ENCODE data around the gene SDK1. TPM values are rescaled to one million over a fixed set of nuclear protein-coding genes. Genes with fewer than 3 reads are reported as not detected.

The SDK1 gene
- total RNA-seq, 1 donor from 2014 or later, result 10.4 TPM

DNA sequence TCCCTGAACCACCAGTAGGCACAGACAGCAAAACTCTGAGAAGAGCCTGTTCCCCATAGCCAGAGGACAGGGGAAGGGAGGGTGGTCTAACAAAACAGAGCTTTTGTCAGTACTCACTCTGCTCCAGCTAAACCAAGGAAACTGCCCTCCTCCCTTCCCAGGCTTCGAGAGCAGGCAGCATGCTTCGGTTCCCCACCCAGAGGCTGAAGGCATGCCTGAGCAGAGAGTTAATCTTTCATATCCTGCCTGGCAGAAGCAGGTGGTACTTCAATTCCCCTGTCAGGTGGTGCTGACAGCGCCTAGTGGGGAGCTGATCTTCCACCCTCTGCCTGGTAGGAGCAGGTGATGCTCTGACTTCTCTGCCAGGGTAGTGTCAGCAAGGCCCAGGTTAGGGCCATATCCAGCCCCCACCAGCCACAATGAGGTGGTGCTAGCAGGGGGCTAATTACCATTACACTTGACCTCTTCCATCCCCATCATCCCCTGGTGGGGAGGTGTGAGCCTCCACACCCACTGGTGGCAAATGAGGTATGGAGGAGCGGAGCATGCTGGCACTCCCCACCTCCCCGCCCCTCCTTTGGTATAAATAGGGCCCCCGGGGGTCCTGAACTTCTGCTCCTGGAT, 35.1 kb downstream of the SDK1 start:
- intact Hi-C loops (cut with DNase I), result no loop called here
- Histone ChIP-seq H3K36me3 (no peaks in the 10 kb centered on the region), H3K4me3 (no peak overlapping the region)

GRCh38 chr7:3338161-3338560, 37.1 kb downstream of the SDK1 start:
- Histone ChIP-seq H3K4me1 (no peaks in the 10 kb centered on the region), H3K36me3 (no peaks in the 10 kb centered on the region), H3K27ac (no peak overlapping the region), H3K9me3 (no peaks in the 10 kb centered on the region), H3K27me3 (peaks cover 3% of the 10 kb centered on the region), H3K4me3 (no peak overlapping the region)
- ATAC-seq (no peak), DNase-seq (no peak)
- no peak for TF ChIP-seq CTCF (IDR thresholded peaks at IDR 0.05)
- intact Hi-C loops (cut with DNase I), result no loop called here

More for the DNA sequence above, 35.1 kb downstream of the SDK1 start:
- Histone ChIP-seq H3K27me3 (peaks cover 3% of the 10 kb centered on the region), H3K4me1 (no peaks in the 10 kb centered on the region), H3K9me3 (no peaks in the 10 kb centered on the region), H3K27ac (no peak overlapping the region)
- ATAC-seq (no peak), DNase-seq (no peak)
- TF ChIP-seq CTCF (IDR thresholded peaks at IDR 0.05), result no peak

DNA sequence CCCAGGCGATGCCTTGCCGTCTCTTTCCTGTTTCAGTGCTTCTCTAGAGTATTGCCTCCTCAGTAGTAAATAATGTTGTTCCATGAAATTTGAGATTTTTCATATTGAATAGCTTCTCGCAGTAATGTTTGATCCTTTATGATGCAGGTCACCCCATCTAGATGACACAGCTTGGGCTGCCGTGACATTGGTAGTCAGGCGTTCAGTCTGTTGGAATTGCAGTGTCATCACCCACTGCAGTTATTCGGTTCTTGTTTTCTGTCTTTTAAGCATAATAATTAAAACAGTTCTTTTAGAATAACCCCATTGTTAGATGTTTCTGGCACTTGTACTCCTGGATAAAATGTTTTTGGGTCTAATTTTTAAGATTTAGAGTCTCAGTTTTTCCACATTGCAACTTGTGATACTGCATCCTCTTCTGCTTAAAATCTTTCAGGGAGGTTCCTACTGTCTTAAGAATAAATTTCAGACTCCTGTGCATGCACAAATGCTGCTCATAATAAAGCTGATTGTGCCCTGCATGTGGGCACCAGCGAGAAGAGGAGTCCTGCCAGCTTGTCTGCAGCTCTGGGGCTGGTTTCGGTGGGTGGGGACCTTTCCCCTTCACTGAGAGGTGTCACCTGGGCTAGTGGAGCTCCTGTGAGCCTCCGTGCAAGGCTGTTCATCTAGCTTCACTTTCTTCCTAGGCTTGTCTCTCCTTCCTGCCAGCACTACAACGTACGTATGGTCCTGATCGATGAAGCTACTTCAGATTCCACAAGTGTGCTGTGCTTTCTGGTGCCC, 44.8 kb downstream of the SDK1 start:
- no peak for DNase-seq
- no peak for ATAC-seq
- Histone ChIP-seq H3K9me3 (no peaks in the 10 kb centered on the region), H3K27me3 (no peaks in the 10 kb centered on the region), H3K27ac (no peak overlapping the region), H3K36me3 (no peaks in the 10 kb centered on the region), H3K4me3 (no peak overlapping the region), H3K4me1 (no peaks in the 10 kb centered on the region)
- intact Hi-C loops (cut with DNase I), result no loop called here
- no peak for TF ChIP-seq CTCF (IDR thresholded peaks at IDR 0.05)

DNA sequence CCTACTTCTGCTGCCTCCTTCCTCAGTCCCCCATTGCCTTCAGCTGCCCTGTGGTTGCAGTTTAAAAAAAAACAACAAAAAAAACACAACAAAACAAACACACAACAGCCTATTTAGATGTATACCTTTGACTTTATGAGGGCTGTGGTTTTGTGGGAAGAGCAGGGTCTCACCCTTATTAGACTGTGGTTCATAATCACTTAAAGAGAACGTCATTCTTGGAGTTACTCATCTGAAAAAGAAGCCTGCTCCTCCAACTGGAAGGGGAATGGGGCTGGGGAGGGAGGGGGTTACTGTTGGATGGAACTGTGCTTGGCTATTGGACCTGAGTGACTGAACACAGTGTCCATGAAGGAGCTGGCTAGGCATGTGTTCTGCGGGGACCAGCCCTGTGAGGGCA, 48.1 kb downstream of the SDK1 start:
- ATAC-seq, result no peak

GRCh38 chr7:3356173-3356572, 55.1 kb downstream of the SDK1 start:
- no peaks in the 10 kb centered on the region for H3K9me3 ChIP-seq
- no peaks in the 10 kb centered on the region for H3K4me1 ChIP-seq
- TF ChIP-seq CTCF (IDR thresholded peaks at IDR 0.05), result no peak
- no peaks in the 10 kb centered on the region for H3K27me3 ChIP-seq
- intact Hi-C loops (cut with DNase I), result no loop called here
- DNase-seq, result no peak
- no peaks in the 10 kb centered on the region for H3K36me3 ChIP-seq
- no peak overlapping the region for H3K4me3 ChIP-seq
- H3K27ac ChIP-seq, result no peak overlapping the region
- no peak for ATAC-seq

More for the DNA sequence above, 48.1 kb downstream of the SDK1 start:
- Histone ChIP-seq H3K27ac (no peak overlapping the region), H3K36me3 (no peaks in the 10 kb centered on the region), H3K27me3 (no peaks in the 10 kb centered on the region), H3K9me3 (no peaks in the 10 kb centered on the region), H3K4me1 (no peaks in the 10 kb centered on the region), H3K4me3 (no peak overlapping the region)
- intact Hi-C loops (cut with DNase I), result no loop called here
- TF ChIP-seq CTCF (IDR thresholded peaks at IDR 0.05), result no peak
- no peak for DNase-seq

All from upper lobe of right lung (tissue), 1 donor.